Activated CD4-positive, alpha-beta T cell treated with anti-CD3 and anti-CD28 coated beads, Interleukin-2, amount 50 U/mL, for 4 hours (primary cell): Measurements from ENCODE around the gene EPG5.
"Not testable (repeated sequence)": the region's sequence is repeated elsewhere in the genome, so short reads cannot be mapped to it uniquely, and the experiment has no call there.

Source experiments
- DNase-seq, 2 experiments: peaks; one replicate each; pipeline ENCODE4 v3.0.0-alpha.2; 2020

Gene EPG5

DNA sequence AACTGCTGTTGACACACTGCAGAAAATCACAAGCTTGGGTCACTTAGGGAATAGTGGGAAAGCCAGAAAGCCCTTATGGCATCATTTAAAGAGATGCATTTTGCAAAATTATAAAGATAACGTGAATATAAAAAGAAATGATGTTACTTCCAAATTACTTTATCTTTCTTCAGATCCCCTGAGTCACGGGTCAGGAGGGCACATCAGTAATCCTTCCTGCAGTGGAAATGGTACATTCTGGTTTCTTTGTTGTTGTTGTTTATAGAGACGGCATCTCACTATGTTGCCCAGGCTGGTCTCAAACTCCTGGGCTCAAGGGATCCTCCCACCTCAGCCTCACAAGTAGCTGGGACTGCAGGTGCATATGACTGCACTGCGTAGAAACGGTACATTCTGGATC lies 9.8 kb upstream of the EPG5 start:
- no peak for DNase-seq

- DNase-seq = no peak
Measured at GRCh38 chr18:45976566-45976965, 9.4 kb upstream of the EPG5 start.

GRCh38 chr18:45974088-45974536 lies 7.0 kb upstream of the EPG5 start:
- peak; percentile 68 to 69 for DNase-seq

- DNase-seq = not testable (repeated sequence)
Measured at GRCh38 chr18:45964913-45965312, 2.2 kb downstream of the EPG5 start.

- no peak for DNase-seq
Measured at GRCh38 chr18:45962866-45963265, 4.3 kb downstream of the EPG5 start.

DNA sequence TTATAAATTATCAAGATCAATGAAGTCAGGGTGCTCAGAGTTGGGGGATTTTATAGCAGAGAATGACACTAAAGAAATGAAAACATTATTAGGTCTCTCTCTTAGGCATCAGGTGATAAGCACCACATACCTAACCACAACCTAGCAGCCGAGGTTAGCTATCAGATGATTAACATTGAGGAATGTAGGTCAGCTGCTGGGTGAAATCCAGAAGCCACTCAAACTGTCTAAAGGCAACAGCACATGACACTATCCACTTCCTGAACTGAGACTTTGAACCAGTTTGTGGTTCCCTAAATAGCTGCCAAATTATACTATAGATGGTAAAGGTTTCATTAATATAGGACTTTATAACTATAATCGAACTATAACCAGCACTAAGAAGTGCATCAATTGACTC lies 4.7 kb downstream of the EPG5 start:
- DNase-seq = peak; percentile 14 to 18

DNA sequence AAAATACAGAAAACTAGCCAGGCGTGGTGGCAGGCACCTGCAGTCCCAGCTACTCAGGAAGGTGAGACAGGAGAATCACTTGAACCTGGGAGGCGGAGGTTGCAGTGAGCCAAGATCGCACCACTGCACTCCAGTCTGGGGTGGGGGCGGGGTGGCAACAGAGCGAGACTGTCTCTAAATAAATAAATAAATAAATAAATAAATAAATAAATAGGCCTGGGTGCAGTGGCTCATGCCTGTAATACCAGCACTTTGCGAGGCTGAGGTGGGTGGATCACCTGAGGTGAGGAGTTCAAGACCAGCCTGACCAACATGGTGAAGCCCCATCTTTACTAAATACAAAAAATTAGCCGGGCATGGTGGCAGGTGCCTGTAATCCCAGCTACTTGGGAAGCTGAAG lies 7.6 kb downstream of the EPG5 start:
- DNase-seq = not testable (repeated sequence)

DNA sequence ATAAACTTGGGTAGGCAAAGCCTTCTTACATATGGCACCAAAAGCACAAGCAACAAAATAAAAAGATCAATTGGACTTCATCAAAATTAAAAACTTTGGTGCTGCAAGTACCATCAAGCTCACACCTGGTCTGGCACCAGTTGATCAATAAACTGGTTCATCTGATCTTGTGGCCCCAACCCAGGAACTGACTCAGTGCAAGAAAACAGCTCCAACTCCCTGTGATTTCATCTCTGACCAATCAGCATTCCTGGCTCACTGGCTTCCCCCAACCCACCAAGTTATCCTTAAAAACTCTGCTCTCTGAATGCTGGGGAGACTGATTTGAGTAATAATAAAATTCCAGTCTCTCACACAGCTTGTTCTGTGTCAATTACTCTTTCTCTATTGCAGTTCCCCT lies 8.4 kb downstream of the EPG5 start:
- no peak for DNase-seq

DNA sequence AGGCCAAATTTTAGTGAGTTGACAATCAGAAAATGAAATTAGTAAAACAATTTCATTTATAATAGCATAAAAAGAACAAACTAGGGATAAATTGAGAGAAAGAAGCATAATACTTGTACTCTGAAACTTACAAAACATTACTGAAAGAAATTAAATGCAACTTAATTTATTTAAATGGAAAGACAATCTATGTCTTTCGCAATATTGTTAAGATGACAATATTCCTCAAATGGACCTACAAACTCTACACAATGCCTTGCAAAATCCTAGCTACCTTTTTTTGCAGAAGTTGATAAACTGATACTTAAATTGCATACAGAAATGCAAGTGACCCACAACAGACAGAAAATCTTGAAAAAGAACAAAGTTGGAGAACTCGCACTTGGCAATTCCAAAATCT lies 9.1 kb downstream of the EPG5 start:
- DNase-seq = no peak

GRCh38 chr18:45957100-45957499 lies 10.0 kb downstream of the EPG5 start:
- no peak for DNase-seq

DNA sequence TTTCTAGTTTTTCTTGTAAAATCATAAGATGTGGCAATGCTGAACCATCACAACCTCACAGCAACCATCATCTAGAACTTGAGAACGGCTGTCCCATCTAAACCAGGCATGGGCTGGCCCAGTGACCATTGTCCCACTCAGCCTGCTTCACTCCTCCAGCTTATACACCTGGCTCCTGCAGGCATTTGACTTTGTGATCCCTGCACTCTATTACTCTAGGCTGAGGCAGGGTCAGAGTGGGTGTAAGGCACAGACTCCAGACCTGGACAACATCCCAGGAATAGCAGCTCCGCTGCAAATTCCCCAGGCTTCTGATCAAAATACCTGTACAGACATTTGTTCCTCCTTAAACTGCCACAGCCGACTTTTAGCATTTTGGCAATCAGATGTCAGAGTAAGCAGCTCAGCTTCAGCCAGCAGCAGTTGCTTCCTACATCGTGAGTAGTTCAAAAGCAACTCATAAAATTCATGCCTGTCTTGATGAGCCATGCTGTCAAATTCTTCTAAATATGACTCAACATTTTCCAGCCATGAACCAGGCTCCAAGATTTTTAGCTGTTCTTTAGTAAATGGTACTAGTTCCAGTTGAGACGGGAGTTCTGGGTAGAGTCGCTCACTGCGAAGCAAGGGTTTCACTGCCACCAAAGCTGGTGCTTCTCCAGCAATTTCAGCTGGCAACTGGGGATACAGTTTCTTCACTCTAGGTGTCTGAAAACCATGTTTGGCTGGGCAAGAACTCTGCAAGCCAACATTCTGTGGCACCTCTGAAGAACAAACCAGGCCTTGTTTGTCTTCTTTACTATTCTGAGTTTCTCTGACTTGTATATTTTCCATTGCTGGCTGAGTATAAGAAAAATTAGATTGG lies 12.8 kb downstream of the EPG5 start:
- no peak for DNase-seq

GRCh38 chr18:45951016-45951714 lies 16.0 kb downstream of the EPG5 start:
- no peak for DNase-seq

- DNase-seq = no peak
Measured at GRCh38 chr18:45945669-45946068, 21.5 kb downstream of the EPG5 start.

GRCh38 chr18:45940724-45941123 lies 26.4 kb downstream of the EPG5 start:
- no peak for DNase-seq

DNA sequence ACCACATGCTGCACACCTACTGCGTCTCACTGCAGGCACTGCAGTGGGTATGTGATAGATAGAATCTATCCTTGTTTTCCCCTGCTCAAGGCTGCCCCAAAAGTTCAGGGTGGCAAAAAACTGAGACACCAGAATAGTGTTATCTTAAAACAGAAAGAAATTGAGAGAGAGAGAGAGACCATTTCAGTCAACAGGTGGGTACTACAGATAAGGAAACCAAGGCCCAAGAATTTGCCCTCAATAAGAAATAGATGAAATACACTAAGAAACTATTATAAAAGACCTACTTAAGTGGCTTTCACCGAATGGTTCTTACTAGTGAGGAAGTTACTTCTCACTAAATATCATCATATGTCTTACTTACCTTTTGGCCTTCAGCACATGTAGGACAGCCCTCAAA lies 27.9 kb downstream of the EPG5 start:
- DNase-seq = no peak

DNA sequence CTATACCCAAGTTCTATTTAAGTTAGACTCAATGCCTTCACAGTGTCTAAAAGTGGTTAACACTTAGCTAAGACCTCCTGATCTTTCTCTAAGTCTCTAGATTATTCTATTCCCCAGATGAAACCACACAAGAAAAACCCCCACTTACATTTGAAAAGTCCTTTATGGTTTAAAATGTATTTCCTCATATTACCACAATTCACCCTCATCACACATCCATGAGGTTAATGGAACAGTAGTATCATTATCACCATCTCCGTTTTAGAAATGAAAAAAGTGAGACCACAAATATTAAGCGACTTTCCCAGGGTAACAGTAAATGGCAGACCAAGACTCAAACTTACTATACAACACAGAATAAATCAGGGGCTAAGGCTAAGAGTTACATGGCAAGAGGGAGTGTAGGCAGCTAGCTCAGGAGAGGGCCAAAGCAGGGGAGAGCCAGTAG lies 28.6 kb downstream of the EPG5 start:
- DNase-seq = no peak

GRCh38 chr18:45935591-45936335 lies 31.4 kb downstream of the EPG5 start:
- DNase-seq = no peak

DNA sequence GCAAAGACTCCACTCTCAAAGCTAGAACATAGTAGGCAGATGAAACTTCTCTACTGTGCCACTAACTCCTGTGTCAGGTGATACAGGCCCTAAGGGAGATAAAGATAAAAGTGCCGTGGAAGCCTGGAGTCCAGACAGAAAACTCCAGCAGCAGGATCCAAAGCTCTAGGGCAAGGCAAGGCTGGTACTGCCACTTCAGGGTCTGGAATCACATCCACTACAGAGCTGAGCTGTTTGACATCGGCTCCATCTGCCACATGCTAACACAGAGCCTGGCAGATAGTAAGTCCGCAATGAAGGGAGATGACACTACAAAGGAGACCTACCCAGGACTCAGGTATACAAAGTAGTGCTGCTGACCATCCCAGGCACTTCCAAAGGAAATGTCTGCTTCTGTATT lies 34.4 kb downstream of the EPG5 start:
- DNase-seq = no peak

- no peak for DNase-seq
Measured at GRCh38 chr18:45930963-45931362, 36.2 kb downstream of the EPG5 start.

DNA sequence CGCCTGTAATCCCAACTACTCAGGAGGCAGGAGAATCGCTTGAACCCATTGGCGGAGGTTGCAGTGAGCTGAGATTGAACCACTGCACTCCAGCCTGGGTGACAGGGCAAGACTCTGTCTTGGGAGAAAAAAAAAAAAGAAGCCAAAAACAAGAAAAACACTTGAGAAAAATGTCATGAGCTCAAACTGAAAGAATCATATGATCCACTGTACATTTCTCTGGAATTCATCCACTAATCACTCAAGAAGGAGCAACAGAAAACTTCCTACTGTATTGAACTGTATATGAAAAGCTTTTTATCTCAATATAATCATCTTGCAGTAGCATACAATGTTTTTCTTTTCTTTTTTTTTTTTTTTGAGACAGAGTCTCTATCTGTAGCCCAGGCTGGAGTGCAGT lies 40.4 kb downstream of the EPG5 start:
- DNase-seq = no peak

GRCh38 chr18:45926085-45926484 lies 41.0 kb downstream of the EPG5 start:
- DNase-seq = no peak

GRCh38 chr18:45923138-45923537 lies 44.0 kb downstream of the EPG5 start:
- DNase-seq = no peak

DNA sequence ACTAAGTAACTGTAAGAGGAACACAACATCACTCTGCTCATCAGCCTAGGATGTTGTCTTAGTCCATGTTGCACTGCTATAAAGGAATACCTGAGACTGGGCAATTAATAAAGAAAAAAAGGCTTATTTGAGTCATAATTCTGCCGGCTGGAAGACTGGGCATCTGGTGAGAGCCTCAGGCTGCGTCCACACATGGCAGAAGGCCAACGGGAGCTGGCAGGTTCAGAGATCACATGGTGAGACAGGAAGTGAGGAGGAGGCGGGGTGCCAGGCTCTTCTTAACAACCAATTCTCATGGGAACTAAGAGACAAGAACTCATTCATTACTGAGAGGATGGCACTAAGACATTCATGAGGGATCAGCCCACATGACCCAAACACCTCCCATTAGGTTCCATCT lies 46.8 kb downstream of the EPG5 start:
- DNase-seq = no peak

DNA sequence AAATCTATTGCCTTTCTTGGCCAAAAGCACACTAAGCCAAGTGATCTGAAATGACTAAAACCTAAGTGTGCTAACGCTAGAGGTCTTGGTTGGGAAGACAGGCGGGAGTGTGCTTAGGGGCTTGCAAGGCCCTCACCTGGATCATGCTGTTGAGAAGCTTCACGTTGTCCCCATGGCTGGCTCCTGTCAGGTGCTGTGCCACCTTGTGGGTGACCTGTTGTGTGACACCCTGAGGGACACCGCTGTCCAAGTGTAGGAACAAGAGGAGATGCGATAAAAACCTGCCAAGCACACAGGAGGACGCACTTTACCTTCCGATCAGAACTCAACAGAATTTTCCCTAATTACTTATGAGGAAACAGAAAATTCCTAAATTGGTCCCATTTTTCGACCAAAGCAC lies 50.8 kb downstream of the EPG5 start:
- no peak for DNase-seq
